GM18870 (cell line): ENCODE data around the gene EIF2B4.

Experiments used
- ATAC-seq: cut with Tn5 transposase; IDR thresholded peaks from one replicate; pipeline ENCODE4 v1.9.1; 2021; ENCODE audit warnings: moderate library complexity; ENCODE audit not compliant: unreplicated experiment

Gene EIF2B4

GRCh38 chr2:27370026-27370815, at the start of gene EIF2B4, which contains the start of gene SNX17:
TSS of gene EIF2B4 (minus strand) at chr2:27370338. CDS start at chr2:27370314, 24 bp downstream.
TSS of gene SNX17 (plus strand) at chr2:27370616. CDS start at chr2:27370744, 128 bp downstream.
- ATAC-seq = peak; percentile 89

- ATAC-seq = no peak
Observed at GRCh38 chr2:27416151-27416550, 46.0 kb upstream of the EIF2B4 start.

GRCh38 chr2:27412419-27413152, 42.4 kb upstream of the EIF2B4 start:
- no peak for ATAC-seq

- ATAC-seq = peak; percentile 58
Observed at GRCh38 chr2:27409321-27410073, 39.4 kb upstream of the EIF2B4 start, which contains the start of gene PPM1G. TSS of gene PPM1G (minus strand) at chr2:27409591. CDS start at chr2:27409422, 169 bp downstream.

- peak; percentile 30 for ATAC-seq
Observed at GRCh38 chr2:27408601-27409320, 38.6 kb upstream of the EIF2B4 start.

- no peak for ATAC-seq
Observed at GRCh38 chr2:27407798-27408491, 37.8 kb upstream of the EIF2B4 start.

- ATAC-seq = no peak
Observed at GRCh38 chr2:27400348-27401135, 30.4 kb upstream of the EIF2B4 start.

- no peak for ATAC-seq
Observed at GRCh38 chr2:27398962-27399361, 28.8 kb upstream of the EIF2B4 start.

- ATAC-seq = no peak
Observed at GRCh38 chr2:27393225-27393624, 23.1 kb upstream of the EIF2B4 start.

- ATAC-seq = no peak
Observed at GRCh38 chr2:27390822-27391679, 20.9 kb upstream of the EIF2B4 start.

- no peak for ATAC-seq
Observed at GRCh38 chr2:27381577-27382181, 11.5 kb upstream of the EIF2B4 start.

GRCh38 chr2:27380626-27381545, 10.7 kb upstream of the EIF2B4 start, which contains the start of gene ZNF513:
TSS of gene ZNF513 (minus strand) at chr2:27380734. CDS start at chr2:27380526, 208 bp downstream.
- peak; percentile 46 for ATAC-seq

GRCh38 chr2:27379836-27380625, 9.9 kb upstream of the EIF2B4 start:
- ATAC-seq = no peak

- ATAC-seq = no peak
Observed at GRCh38 chr2:27379383-27379835, 9.3 kb upstream of the EIF2B4 start.

GRCh38 chr2:27378809-27379290, 8.7 kb upstream of the EIF2B4 start:
- no peak for ATAC-seq
